ENCODE measurements around the gene CIAO1. TPM values are rescaled to one million over a fixed set of nuclear protein-coding genes. Genes with fewer than 3 reads are reported as not detected.

CIAO1 gene
- total and polyA plus RNA-seq, 2 of the 13 experiments (the other 11 are each of a cell fraction or from before 2014, with no cell fraction given): 99.3 to 120 TPM

- FAIRE-seq (no peak), ATAC-seq (peak; percentile 0), DNase-seq (ENCODE audit: low spot score) (peak; percentile 54)
- Histone ChIP-seq H3K9ac (ENCODE audit: insufficient read depth, low read depth, low read length) (peak overlapping the region; percentile 82), H3K79me2 (ENCODE audit: insufficient read depth, low read length) (peaks cover 57% of the 10 kb centered on the region), H3K4me2 (ENCODE audit: low read depth, low read length) (peak overlapping the region; percentile 88), H2AFZ (ENCODE audit: low read length) (no peak overlapping the region), H3K27me3 (ENCODE audit: control insufficient read depth in 1 of 2, insufficient read depth in 2 of 2, low read length in 2 of 2) (no peaks in the 10 kb centered on the region; a peak in 1 of 5 replicates), H3K9me3 (ENCODE audit: low read length) (no peaks in the 10 kb centered on the region), H3K27ac (ENCODE audit: extremely low read length, insufficient read depth, low read length) (peak overlapping the region; percentile 71), H3K4me1 (ENCODE audit: insufficient read depth, low read length) (peaks cover 60% of the 10 kb centered on the region), H4K20me1 (ENCODE audit: insufficient read depth, low read length) (peaks cover 6% of the 10 kb centered on the region), H3K36me3 (replicated peaks in 1 of 2; ENCODE audit: control insufficient read depth in 1 of 2, insufficient read depth in 2 of 2, low read length in 2 of 2) (peaks cover 17 to 32% of the 10 kb centered on the region in 2 experiments), H3K4me3 (replicated peaks in 1 of 3; ENCODE audit: insufficient read depth in 1 of 3, low read depth in 2 of 3, low read length in 3 of 3) (peak overlapping the region; percentile 95 to 97 (median 96))
- 35% methylated on average over 17 of the region's 33 CpGs for WGBS (ENCODE audit: low lambda C conversion rate)
- intact Hi-C loops (cut with micrococcal nuclease; ENCODE audit: unreplicated experiment): loop anchor here (1.0 kb wide), 1 partner anchor 12 kb away; no protein-coding TSS in a partner anchor
- no TSS peak for BruUV-seq (replicated peaks)
- ChIA-PET POLR2A (interaction anchor here (0.8 to 3.6 kb wide), 2 partner anchors 12 to 56 kb away, joined by 3 to 46 read pairs; partner anchors contain the start of gene STARD7), CTCF (ENCODE audit: low intra/inter-chr PET ratio, low total read pairs) (interaction anchor here (2.8 kb wide), 1 partner anchor 12 kb away, joined by 19 read pairs; no protein-coding TSS in a partner anchor)
- in situ Hi-C loops (cut with HindIII; ENCODE audit: extremely low pct_ligation_motif_present, low pct_unique_long_range_greater_than_20kb): loop anchor here (5.0 kb wide), 2 partner anchors 58 to 123 kb away; partner anchors contain the start of gene STARD7
- TF ChIP-seq CCAR2 (optimal IDR thresholded peaks at IDR 0.05; ENCODE audit: low read depth, low read length): no peak
- TF ChIP-seq ZNF569 (CRISPR knock-in tag; IDR thresholded peaks at IDR 0.05; ENCODE audit: borderline replicate concordance): no peak
- TF ChIP-seq RFXAP (CRISPR knock-in tag; IDR thresholded peaks at IDR 0.05; ENCODE audit: borderline replicate concordance): no peak
- TF ChIP-seq ATF6 (CRISPR knock-in tag; conservative IDR thresholded peaks at IDR 0.05): no peak
- no peak for TF ChIP-seq RFXANK (CRISPR knock-in tag; IDR thresholded peaks at IDR 0.05)
- TF ChIP-seq ZNF704 (CRISPR knock-in tag; IDR thresholded peaks at IDR 0.05; ENCODE audit: borderline replicate concordance): no peak
- no peak for TF ChIP-seq ZNF660 (CRISPR knock-in tag; IDR thresholded peaks at IDR 0.05; ENCODE audit: borderline replicate concordance, low read depth)
- TF ChIP-seq JUNB (CRISPR knock-in tag; IDR thresholded peaks at IDR 0.05; ENCODE audit: borderline replicate concordance): no peak
- no peak for TF ChIP-seq ZGPAT (CRISPR knock-in tag; IDR thresholded peaks at IDR 0.05)
- no peak for TF ChIP-seq CBX2 (IDR thresholded peaks at IDR 0.05; ENCODE audit: low read depth, low read length)
- no peak for TF ChIP-seq CBX2 (CRISPR knock-in tag; IDR thresholded peaks at IDR 0.05; ENCODE audit: low read depth)
- no peak for TF ChIP-seq SIX1 (CRISPR knock-in tag; IDR thresholded peaks at IDR 0.05; ENCODE audit: borderline replicate concordance)
- TF ChIP-seq AGO1 (IDR thresholded peaks at IDR 0.05; ENCODE audit: low read depth, low read length, poor library complexity, severe bottlenecking): no peak
- TF ChIP-seq ZNF460 (CRISPR knock-in tag; IDR thresholded peaks at IDR 0.05; ENCODE audit: borderline replicate concordance): no peak
- TF ChIP-seq GATAD1 (CRISPR knock-in tag; IDR thresholded peaks at IDR 0.05): no peak
- no peak for TF ChIP-seq PLSCR1 (CRISPR knock-in tag; IDR thresholded peaks at IDR 0.05; ENCODE audit: borderline replicate concordance)
- no peak for TF ChIP-seq E2F2 (CRISPR knock-in tag; IDR thresholded peaks at IDR 0.05; ENCODE audit: borderline replicate concordance)
These were observed 1.2 kb upstream of the CIAO1 start for GRCh38 chr2:96264656-96265348.

Data from HepG2 (cell line).